Lower lobe of right lung (tissue), 2 donors: ENCODE measurements around the gene TBCC. TPM values are rescaled to one million over a fixed set of nuclear protein-coding genes. Genes with fewer than 3 reads are reported as not detected.

Experiments used
- ATAC-seq, 2 donors: fragments of 200-7000 bp; cut with Tn5 transposase; one replicate each; pipeline ENCODE4 v1.9.1; 2020 to 2022; ENCODE audit warnings: mild to moderate bottlenecking in 2 of 2, moderate library complexity in 2 of 2
- DNase-seq: peaks from one replicate; pipeline ENCODE4 v3.0.0-alpha.2; 2020
- H3K27ac ChIP-seq: fragments of 200-600 bp; one replicate; pipeline ENCODE4 v1.8.0; 2022
- H3K27me3 ChIP-seq: fragments of 200-600 bp; one replicate; pipeline ENCODE4 v1.8.0; 2022; ENCODE audit warnings: low read depth
- H3K36me3 ChIP-seq: fragments of 200-600 bp; one replicate; pipeline ENCODE4 v1.8.0; 2022; ENCODE audit warnings: mild to moderate bottlenecking
- H3K4me1 ChIP-seq: fragments of 200-600 bp; one replicate; pipeline ENCODE4 v1.8.0; 2022
- H3K4me3 ChIP-seq: fragments of 200-600 bp; one replicate; pipeline ENCODE4 v1.8.0; 2022; ENCODE audit warnings: mild to moderate bottlenecking
- H3K9me3 ChIP-seq: fragments of 200-600 bp; one replicate; pipeline ENCODE4 v1.8.0; 2022
- CTCF ChIP-seq: fragments of 200-600 bp; IDR thresholded peaks from one replicate; pipeline ENCODE4 v1.8.0; 2022; ENCODE audit warnings: antibody characterized with exemption, mild to moderate bottlenecking
- intact Hi-C: fragments of 100-400 bp; cut with DNase I; formaldehyde crosslinking; loops from one replicate; pipeline ENCODE4 v1.11.0; 2022
- total RNA-seq: library from RNA; stranded (reverse); fragmentation: NEBNext Ultra II Directional; extraction: Animal tissue kit (Norgen Biotek cat#: 25700); gene quantifications from one replicate; pipeline ENCODE4 v1.2.1, GENCODE V29; 2021
- donor health status: DM: no; HTN: yes; CAD: no; lungs with severe emphysema.

The TBCC gene
- total RNA-seq, 1 donor from 2014 or later: 19.3 TPM

GRCh38 chr6:42787063-42787472 is 41.2 kb upstream of the TBCC start:
- H3K27me3 ChIP-seq: no peaks in the 10 kb centered on the region
- H3K9me3 ChIP-seq: no peaks in the 10 kb centered on the region
- no peak for DNase-seq
- no peaks in the 10 kb centered on the region for H3K36me3 ChIP-seq
- intact Hi-C loops: no loop called here
- no peak for TF ChIP-seq CTCF
- no peak overlapping the region for H3K4me3 ChIP-seq
- H3K4me1 ChIP-seq: peaks cover 68% of the 10 kb centered on the region
- ATAC-seq: no peak
- peak overlapping the region; percentile 0 for H3K27ac ChIP-seq

GRCh38 chr6:42786525-42786985 is 40.7 kb upstream of the TBCC start:
- DNase-seq (no peak), ATAC-seq (no peak)
- H3K27ac ChIP-seq: peak overlapping the region; percentile 0
- H3K27me3 ChIP-seq: no peaks in the 10 kb centered on the region
- no peaks in the 10 kb centered on the region for H3K36me3 ChIP-seq
- no peak overlapping the region for H3K4me3 ChIP-seq
- TF ChIP-seq CTCF: no peak
- no peaks in the 10 kb centered on the region for H3K9me3 ChIP-seq
- peaks cover 65% of the 10 kb centered on the region for H3K4me1 ChIP-seq
- intact Hi-C loops: no loop called here

- intact Hi-C loops: no loop called here
- Histone ChIP-seq H3K36me3 (no peaks in the 10 kb centered on the region), H3K27me3 (no peaks in the 10 kb centered on the region), H3K9me3 (no peaks in the 10 kb centered on the region), H3K27ac (peak overlapping the region; percentile 100), H3K4me3 (peak overlapping the region; percentile 73), H3K4me1 (peaks cover 55% of the 10 kb centered on the region)
- DNase-seq (no peak), ATAC-seq (no peak)
- no peak for TF ChIP-seq CTCF
These were observed 39.0 kb upstream of the TBCC start for GRCh38 chr6:42784717-42785498.

GRCh38 chr6:42783876-42784642 is 38.2 kb upstream of the TBCC start:
- H3K4me1 ChIP-seq: peaks cover 47% of the 10 kb centered on the region
- H3K9me3 ChIP-seq: no peaks in the 10 kb centered on the region
- no peak for DNase-seq
- ATAC-seq: no peak
- no peaks in the 10 kb centered on the region for H3K36me3 ChIP-seq
- intact Hi-C loops: no loop called here
- no peak for TF ChIP-seq CTCF
- H3K27ac ChIP-seq: peak overlapping the region; percentile 100
- no peaks in the 10 kb centered on the region for H3K27me3 ChIP-seq
- peak overlapping the region; percentile 73 for H3K4me3 ChIP-seq

- DNase-seq (peak; percentile 84), ATAC-seq (peak; percentile 83 to 87)
- H3K27ac ChIP-seq: peak overlapping the region; percentile 100
- no peak for TF ChIP-seq CTCF
- no peaks in the 10 kb centered on the region for H3K27me3 ChIP-seq
- intact Hi-C loops: no loop called here
- H3K4me3 ChIP-seq: peak overlapping the region; percentile 73
- no peaks in the 10 kb centered on the region for H3K36me3 ChIP-seq
- peaks cover 39% of the 10 kb centered on the region for H3K4me1 ChIP-seq
- H3K9me3 ChIP-seq: no peaks in the 10 kb centered on the region
These were observed 37.4 kb upstream of the TBCC start for GRCh38 chr6:42783177-42783875.
